MM.1S (cell line): Measurements from ENCODE around the gene DMWD.

ENCODE experiments used
- DNase-seq: peaks from one replicate; pipeline ENCODE4 v3.0.0-alpha.2; 2015
- H2AFZ ChIP-seq: fragments of 300-600 bp; sonication (generic); 2 replicates; pipeline ENCODE4 v1.6.0; 2016; ENCODE audit warnings: antibody characterized with exemption, low read length
- H3F3A ChIP-seq: fragments of 300-600 bp; sonication (generic); 2 replicates; pipeline ENCODE4 v1.6.1; 2016; ENCODE audit warnings: mild to moderate bottlenecking, antibody characterized with exemption, low read length, moderate library complexity, mixed read lengths; ENCODE audit not compliant: insufficient read depth
- H3K27ac ChIP-seq: fragments of 300-600 bp; sonication (generic); 2 replicates; pipeline ENCODE4 v1.5.1; 2016; ENCODE audit warnings: mild to moderate bottlenecking, low read length
- H3K27me3 ChIP-seq: fragments of 300-600 bp; sonication (generic); replicated peaks from 2 replicates; pipeline ENCODE4 v1.6.0; 2016; ENCODE audit warnings: low read length; ENCODE audit not compliant: insufficient read depth
- H3K36me3 ChIP-seq: fragments of 300-600 bp; sonication (generic); replicated peaks from 2 replicates; pipeline ENCODE4 v1.6.1; 2016; ENCODE audit warnings: mild to moderate bottlenecking, low read length, mixed read lengths; ENCODE audit not compliant: insufficient read depth
- H3K4me1 ChIP-seq: fragments of 300-600 bp; sonication (generic); 2 replicates; pipeline ENCODE4 v1.6.1; 2016; ENCODE audit warnings: low read length, mixed read lengths
- H3K4me2 ChIP-seq: fragments of 300-600 bp; sonication (generic); 2 replicates; pipeline ENCODE4 v1.6.0; 2016; ENCODE audit warnings: low read depth, low read length
- H3K4me3 ChIP-seq: fragments of 300-600 bp; sonication (generic); 2 replicates; pipeline ENCODE4 v1.5.1; 2016; ENCODE audit warnings: low read length, mixed read lengths
- H3K79me2 ChIP-seq: fragments of 300-600 bp; sonication (generic); 2 replicates; pipeline ENCODE4 v1.6.1; 2016; ENCODE audit warnings: mixed run types, low read length, mixed read lengths
- H3K9ac ChIP-seq: fragments of 300-600 bp; sonication (generic); 2 replicates; pipeline ENCODE4 v1.6.1; 2016; ENCODE audit warnings: low read length, mixed read lengths
- H3K9me2 ChIP-seq: fragments of 300-600 bp; sonication (generic); replicated peaks from 2 replicates; pipeline ENCODE4 v1.6.1; 2016; ENCODE audit warnings: mild to moderate bottlenecking, low read length, mixed read lengths; ENCODE audit not compliant: insufficient read depth
- H3K9me3 ChIP-seq: fragments of 300-600 bp; sonication (generic); replicated peaks from 2 replicates; pipeline ENCODE4 v1.6.1; 2016; ENCODE audit warnings: mild to moderate bottlenecking, low read length, mixed read lengths; ENCODE audit not compliant: insufficient read depth
- H4K20me1 ChIP-seq: fragments of 300-600 bp; sonication (generic); 2 replicates; pipeline ENCODE4 v1.6.1; 2016; ENCODE audit warnings: mild to moderate bottlenecking, low read length, moderate library complexity, mixed read lengths; ENCODE audit not compliant: insufficient read depth
- CTCF ChIP-seq: fragments of 300-600 bp; sonication (generic); IDR thresholded peaks from 2 replicates; pipeline ENCODE4 v1.5.1; 2016; ENCODE audit warnings: antibody characterized with exemption, low read length, mixed read lengths
- EZH2 ChIP-seq: fragments of 300-600 bp; sonication (generic); optimal IDR thresholded peaks from 2 replicates; pipeline ENCODE3; 2017; ENCODE audit warnings: low read depth, mild to moderate bottlenecking, antibody characterized with exemption, low read length, mixed read lengths
- EZH2phosphoT487 ChIP-seq: fragments of 300-600 bp; sonication (generic); IDR thresholded peaks from 2 replicates; pipeline ENCODE4 v1.6.1; 2018; ENCODE audit warnings: antibody characterized with exemption, low read length

DMWD gene

GRCh38 chr19:45792470-45793177, at the start of gene DMWD:
Gene DMWD (minus strand): TSS chr19:45792845. CDS start chr19:45792756, 89 bp downstream.
- Histone ChIP-seq H3K4me1 (peaks cover 15% of the 10 kb centered on the region), H3F3A (no peaks in the 10 kb centered on the region), H3K27me3 (no peaks in the 10 kb centered on the region), H4K20me1 (no peaks in the 10 kb centered on the region), H2AFZ (peak within 1 kb of the TSS; percentile 51; the same call in 1 of the 2 replicates), H3K27ac (no peak within 1 kb of the TSS), H3K9ac (peak within 1 kb of the TSS; percentile 88), H3K9me2 (no peaks in the 10 kb centered on the region), H3K9me3 (no peaks in the 10 kb centered on the region), H3K4me2 (peak within 1 kb of the TSS; percentile 96), H3K36me3 (0 out of 2 replicates have a peak, but pooled peaks cover 3% of the 10 kb centered on the region), H3K4me3 (peak within 1 kb of the TSS; percentile 99), H3K79me2 (peaks cover 23% of the 10 kb centered on the region)
- peak; percentile 98 for DNase-seq
- TF ChIP-seq CTCF, result no peak
- TF ChIP-seq EZH2, result no peak
- no peak for TF ChIP-seq EZH2phosphoT487

GRCh38 chr19:45842198-45842597, 49.6 kb upstream of the DMWD start:
- DNase-seq, result no peak
- H3K27me3 ChIP-seq, result no peaks in the 10 kb centered on the region
- H3K79me2 ChIP-seq, result peaks cover 16% of the 10 kb centered on the region
- no peak overlapping the region for H3K9ac ChIP-seq
- no peak overlapping the region for H3K27ac ChIP-seq
- no peaks in the 10 kb centered on the region for H3K9me2 ChIP-seq
- TF ChIP-seq EZH2, result no peak
- TF ChIP-seq CTCF, result no peak
- no peak for TF ChIP-seq EZH2phosphoT487
- H2AFZ ChIP-seq, result no peak overlapping the region
- no peaks in the 10 kb centered on the region for H4K20me1 ChIP-seq
- H3F3A ChIP-seq, result peaks cover 4% of the 10 kb centered on the region; the same call in 1 of the 2 replicates
- H3K4me2 ChIP-seq, result no peak overlapping the region
- no peaks in the 10 kb centered on the region for H3K4me1 ChIP-seq
- no peak overlapping the region for H3K4me3 ChIP-seq
- no peaks in the 10 kb centered on the region for H3K9me3 ChIP-seq
- H3K36me3 ChIP-seq, result peaks cover 18% of the 10 kb centered on the region

- H3K9ac ChIP-seq, result no peak overlapping the region
- no peak for DNase-seq
- H3K9me2 ChIP-seq, result no peaks in the 10 kb centered on the region
- no peaks in the 10 kb centered on the region for H3F3A ChIP-seq
- no peak overlapping the region for H3K4me3 ChIP-seq
- H3K4me2 ChIP-seq, result no peak overlapping the region
- H2AFZ ChIP-seq, result no peak overlapping the region
- no peaks in the 10 kb centered on the region for H3K27me3 ChIP-seq
- H3K79me2 ChIP-seq, result no peaks in the 10 kb centered on the region; the same call in 1 of the 2 replicates
- H3K4me1 ChIP-seq, result no peaks in the 10 kb centered on the region
- H3K9me3 ChIP-seq, result no peaks in the 10 kb centered on the region
- no peaks in the 10 kb centered on the region for H4K20me1 ChIP-seq
- TF ChIP-seq CTCF (no peak), EZH2 (no peak), EZH2phosphoT487 (no peak)
- H3K27ac ChIP-seq, result no peak overlapping the region
- peaks cover 19% of the 10 kb centered on the region; the same call in 1 of the 2 replicates for H3K36me3 ChIP-seq
These were observed 42.3 kb upstream of the DMWD start for GRCh38 chr19:45834970-45835369.
